Right forelimb (tissue), 1 donor: ENCODE results near the gene SHANK1.
"Not testable (repeated sequence)": the region's sequence is repeated elsewhere in the genome, so short reads cannot be mapped to it uniquely, and the experiment has no call there.

ENCODE experiments used
- DNase-seq: peaks from one replicate; pipeline ENCODE4 v3.0.0-alpha.2; 2018

The SHANK1 gene

GRCh38 chr19:50719566-50719965 lies at the start of gene SHANK1:
Gene SHANK1, minus strand, starts transcription at chr19:50719802. Its CDS starts 2,883 bp downstream, at chr19:50716919.
- no peak for DNase-seq

- DNase-seq, result no peak
These were observed 48.7 kb upstream of the SHANK1 start for GRCh38 chr19:50768277-50768676.

- not testable (repeated sequence) for DNase-seq
These were observed 47.7 kb upstream of the SHANK1 start for GRCh38 chr19:50767263-50767662.

GRCh38 chr19:50766746-50767145 lies 47.1 kb upstream of the SHANK1 start:
- not testable (repeated sequence) for DNase-seq

- no peak for DNase-seq
These were observed 44.8 kb upstream of the SHANK1 start for GRCh38 chr19:50764409-50764808.

GRCh38 chr19:50763521-50763920 lies 43.9 kb upstream of the SHANK1 start:
- DNase-seq, result not testable (repeated sequence)

GRCh38 chr19:50761501-50761900 lies 41.9 kb upstream of the SHANK1 start:
- DNase-seq, result not testable (repeated sequence)

- no peak for DNase-seq
These were observed 40.3 kb upstream of the SHANK1 start for GRCh38 chr19:50759886-50760285.

- not testable (repeated sequence) for DNase-seq
These were observed 39.5 kb upstream of the SHANK1 start for GRCh38 chr19:50759076-50759475.

GRCh38 chr19:50757624-50758023 lies 38.0 kb upstream of the SHANK1 start:
- not testable (repeated sequence) for DNase-seq

GRCh38 chr19:50756244-50756643 lies 36.6 kb upstream of the SHANK1 start:
- DNase-seq, result not testable (repeated sequence)

GRCh38 chr19:50753879-50754278 lies 34.3 kb upstream of the SHANK1 start:
- DNase-seq, result no peak

- DNase-seq, result no peak
These were observed 30.4 kb upstream of the SHANK1 start for GRCh38 chr19:50750010-50750409.

- DNase-seq, result no peak
These were observed 29.9 kb upstream of the SHANK1 start for GRCh38 chr19:50749490-50749889.

GRCh38 chr19:50747141-50747540 lies 27.5 kb upstream of the SHANK1 start:
- not testable (repeated sequence) for DNase-seq

GRCh38 chr19:50745221-50745620 lies 25.6 kb upstream of the SHANK1 start:
- DNase-seq, result no peak

- no peak for DNase-seq
These were observed 23.9 kb upstream of the SHANK1 start for GRCh38 chr19:50743537-50743936.

GRCh38 chr19:50741179-50741933 lies 21.8 kb upstream of the SHANK1 start:
- DNase-seq, result no peak

- no peak for DNase-seq
These were observed 20.4 kb upstream of the SHANK1 start for GRCh38 chr19:50739914-50740426.

- no peak for DNase-seq
These were observed 19.7 kb upstream of the SHANK1 start for GRCh38 chr19:50739132-50739913.

GRCh38 chr19:50736338-50736737 lies 16.7 kb upstream of the SHANK1 start:
- DNase-seq, result no peak

GRCh38 chr19:50735869-50736268 lies 16.3 kb upstream of the SHANK1 start:
- DNase-seq, result no peak

- no peak for DNase-seq
These were observed 10.3 kb upstream of the SHANK1 start for GRCh38 chr19:50729894-50730293.
